RPMI7951 (cell line): ENCODE measurements around the gene ADAMTS16. TPM values are rescaled to one million over a fixed set of nuclear protein-coding genes. Genes with fewer than 3 reads are reported as not detected.

Experiments
- DNase-seq: peaks from one replicate; pipeline ENCODE4 v3.0.0-alpha.2; 2012; ENCODE audit warnings: low read depth
- total RNA-seq: library from RNA; depleted of rRNA; stranded (reverse); fragments of >200 nt; shearing (Covaris generic); gene quantifications from 2 replicates; pipeline ENCODE4 v1.2.3, GENCODE V29; 2014

Gene ADAMTS16
- total RNA-seq, 1 experiment from 2014 or later, result 3.4 TPM

GRCh38 chr5:5344051-5344571, 204.0 kb downstream of the ADAMTS16 start:
- DNase-seq, result peak; percentile 81

- DNase-seq, result peak; percentile 34
Observed at GRCh38 chr5:5344606-5345005, 204.5 kb downstream of the ADAMTS16 start.

- DNase-seq, result no peak
Observed at GRCh38 chr5:5347442-5347841, 207.3 kb downstream of the ADAMTS16 start.

GRCh38 chr5:5348135-5348534, 208.0 kb downstream of the ADAMTS16 start:
- no peak for DNase-seq

- no peak for DNase-seq
Observed at GRCh38 chr5:5348576-5348975, 208.4 kb downstream of the ADAMTS16 start.

- DNase-seq, result peak; percentile 81
Observed at GRCh38 chr5:5350101-5350500, 210.0 kb downstream of the ADAMTS16 start.

GRCh38 chr5:5351288-5351979, 211.3 kb downstream of the ADAMTS16 start:
- DNase-seq, result peak; percentile 98

GRCh38 chr5:5352675-5353074, 212.5 kb downstream of the ADAMTS16 start:
- DNase-seq, result no peak

GRCh38 chr5:5353681-5354080, 213.6 kb downstream of the ADAMTS16 start:
- DNase-seq, result no peak

- DNase-seq, result no peak
Observed at GRCh38 chr5:5356765-5357164, 216.6 kb downstream of the ADAMTS16 start.

- DNase-seq, result no peak
Observed at GRCh38 chr5:5359618-5360017, 219.5 kb downstream of the ADAMTS16 start.

GRCh38 chr5:5360363-5360940, 220.3 kb downstream of the ADAMTS16 start:
- DNase-seq, result no peak

GRCh38 chr5:5360941-5361520, 220.9 kb downstream of the ADAMTS16 start:
- no peak for DNase-seq

- peak; percentile 75 for DNase-seq
Observed at GRCh38 chr5:5363045-5363444, 222.9 kb downstream of the ADAMTS16 start.

GRCh38 chr5:5364932-5365331, 224.8 kb downstream of the ADAMTS16 start:
- DNase-seq, result no peak

- DNase-seq, result no peak
Observed at GRCh38 chr5:5367739-5368138, 227.6 kb downstream of the ADAMTS16 start.

GRCh38 chr5:5369051-5369605, 229.0 kb downstream of the ADAMTS16 start:
- no peak for DNase-seq
